K562 (cell line): ENCODE measurements around the gene SPRED2. TPM values are rescaled to one million over a fixed set of nuclear protein-coding genes. Genes with fewer than 3 reads are reported as not detected.

Experiments
- ESRRB ChIP-seq: fragments of 250-450 bp; sonication (Bioruptor Pico); IDR thresholded peaks from 2 replicates; pipeline ENCODE4 v1.5.0; 2020; ENCODE audit warnings: mild to moderate bottlenecking, moderate library complexity, borderline replicate concordance
- MGA ChIP-seq: fragments of 450-650 bp; IDR thresholded peaks from 2 replicates; pipeline ENCODE4 v1.6.1; 2016; ENCODE audit warnings: mild to moderate bottlenecking, moderate library complexity
- RB1 ChIP-seq: fragments of 450-650 bp; IDR thresholded peaks from 2 replicates; pipeline ENCODE4 v1.6.1; 2017; ENCODE audit warnings: low read depth, mild to moderate bottlenecking
- STAT5A ChIP-seq: IDR thresholded peaks from 2 replicates; pipeline ENCODE4 v1.6.1; 2012; ENCODE audit warnings: low read length, inconsistent platforms, borderline replicate concordance
- ZBTB33 ChIP-seq: sonication (generic); formaldehyde crosslinking; IDR thresholded peaks from 2 replicates; pipeline ENCODE4 v1.8.1; 2023; ENCODE audit warnings: mild to moderate bottlenecking, missing genetic modification reagents
- ZBTB49 ChIP-seq: sonication (generic); formaldehyde crosslinking; IDR thresholded peaks from 2 replicates; pipeline ENCODE4 v1.8.0; 2022; ENCODE audit warnings: missing genetic modification reagents, mild to moderate bottlenecking, borderline replicate concordance
- ZNF239 ChIP-seq: fragments of 250-450 bp; sonication (Bioruptor Pico); IDR thresholded peaks from 2 replicates; pipeline ENCODE4 v1.4.0; 2020; ENCODE audit warnings: mild to moderate bottlenecking
- ZNF740 ChIP-seq, 3 experiments: fragments of 200-800 bp in 1 of 3; sonication (Bioruptor generic) in 1 of 3; sonication (generic) in 1 of 3; formaldehyde crosslinking in 1 of 3; IDR thresholded peaks; 2 replicates each; pipeline versions ENCODE4 v1.6.1 to v1.8.0; 2016 to 2022; ENCODE audit warnings: mild to moderate bottlenecking in 2 of 3, missing compliant biosample characterization in 2 of 3, missing genetic modification characterization in 2 of 3, missing genetic modification reagents in 1 of 3
- ZNF780A ChIP-seq: fragments of 250-450 bp; sonication (Bioruptor Pico); IDR thresholded peaks from 2 replicates; pipeline ENCODE4 v1.5.0; 2021; ENCODE audit warnings: mild to moderate bottlenecking
- polyA plus RNA-seq, 8 experiments: library from polyadenylated mRNA; depleted of rRNA in 4 of 8; stranded (reverse) in 5 of 8; unstranded in 3 of 8; fragments of >200 nt; fragmentation: Nextera tagmentation in 2 of 8; fragmentation: Illumina TruSeq in 1 of 8; extraction: Ambion mirVana in 2 of 8; extraction: Trizol in 1 of 8; gene quantifications; 2 replicates each; pipeline versions ENCODE4 v1.2.1 to v1.2.3, GENCODE V29; 2011 to 2014; ENCODE audit warnings: inconsistent platforms in 1 of 8, missing spikeins in 1 of 8
- total RNA-seq, 7 experiments: library from RNA; depleted of rRNA in 6 of 7; stranded (reverse); fragments of >200 nt in 6 of 7; fragmentation: Illumina TruSeq in 2 of 7; extraction: Trizol in 2 of 7; gene quantifications; 2 replicates each; pipeline versions ENCODE4 v1.2.1 to v1.2.3, GENCODE V29; 2011 to 2021; ENCODE audit warnings: low replicate concordance in 1 of 7

Gene SPRED2
- total and polyA plus RNA-seq, 9 of the 15 experiments (the other 6 are each of a cell fraction or from before 2014, with no cell fraction given), result 4.6 to 50.8 (median 14.1) TPM

GRCh38 chr2:65263262-65263661 lies 169.1 kb downstream of the SPRED2 start (continued):
- TF ChIP-seq MGA (no peak), ZBTB33 (CRISPR knock-in tag) (no peak), ZNF239 (CRISPR knock-in tag) (no peak), ZNF740 (CRISPR knock-in tag; IDR thresholded peaks at IDR 0.05) (no peak), ZNF740 (tag; IDR thresholded peaks at IDR 0.05) (no peak), ZNF780A (CRISPR knock-in tag) (no peak), RB1 (no peak), STAT5A (no peak), ESRRB (CRISPR knock-in tag) (no peak), ZBTB49 (no peak)
